GM19452 (cell line): Measurements from ENCODE around the gene LMNTD2.

Experiments used
- ATAC-seq: cut with Tn5 transposase; IDR thresholded peaks from one replicate; pipeline ENCODE4 v1.9.1; 2021; ENCODE audit not compliant: unreplicated experiment

The LMNTD2 gene

GRCh38 chr11:568306-569157 lies 8.0 kb upstream of the LMNTD2 start:
- peak; percentile 83 for ATAC-seq

DNA sequence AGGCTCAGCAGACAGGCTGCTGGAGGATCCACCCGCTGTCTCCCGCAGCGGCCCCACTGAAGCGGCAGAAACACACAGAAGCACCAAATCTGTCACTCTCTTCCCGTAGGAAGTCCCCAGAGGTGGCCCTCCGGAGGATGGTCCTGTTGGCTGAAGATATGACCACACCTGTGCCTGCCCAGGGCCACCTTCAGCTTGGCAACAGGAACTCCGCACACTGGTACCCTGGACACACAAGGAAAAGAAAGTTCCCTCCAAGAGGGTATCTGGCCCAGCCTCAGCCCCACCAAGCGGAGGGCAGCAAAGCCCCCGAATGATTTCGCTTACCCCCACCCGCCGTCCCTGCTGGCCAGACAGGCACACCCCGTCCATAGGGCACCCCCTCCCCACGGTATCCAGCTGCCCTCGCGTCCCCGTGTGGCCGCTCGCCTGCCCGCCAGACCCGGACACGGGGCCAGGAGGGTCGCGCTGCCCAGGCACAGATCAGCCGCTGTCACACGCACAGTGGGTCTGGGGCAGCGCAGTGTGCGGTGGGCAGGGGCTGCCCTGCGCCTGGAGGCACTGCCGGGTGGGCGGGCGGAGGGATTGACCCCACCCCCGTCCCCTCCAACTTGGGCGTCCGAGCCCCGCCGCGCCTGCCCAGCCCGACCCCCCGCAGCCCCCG lies 7.2 kb upstream of the LMNTD2 start:
- no peak for ATAC-seq

DNA sequence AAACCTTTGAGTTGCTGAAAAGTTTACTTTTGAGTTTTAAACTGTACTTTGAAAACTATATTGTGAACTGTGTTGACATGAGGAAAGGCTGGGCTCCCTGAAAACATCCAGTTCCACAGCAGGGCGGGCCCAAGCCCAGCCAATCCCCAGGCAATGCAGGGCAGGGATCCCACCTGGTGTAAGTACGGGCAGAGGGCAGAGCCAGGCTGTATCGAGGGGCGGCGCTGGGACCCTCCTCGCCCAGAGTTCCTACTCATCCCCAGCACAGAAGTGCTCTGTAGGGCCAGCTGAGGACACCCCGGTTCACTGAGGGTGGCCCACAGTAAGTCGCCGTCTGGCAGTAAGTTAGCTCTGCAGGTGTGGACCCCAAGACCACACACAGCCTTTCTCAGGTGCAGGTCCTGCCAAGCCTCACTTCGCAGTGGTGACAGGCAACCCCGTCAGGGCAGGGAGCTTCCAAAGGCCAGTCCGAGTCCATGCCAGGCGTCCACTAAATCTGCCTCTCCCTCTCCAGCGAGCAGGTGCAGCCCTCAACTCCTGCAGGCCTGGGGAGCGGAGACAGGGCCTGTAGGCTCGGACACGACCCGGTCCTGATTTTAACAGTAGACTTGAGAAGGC lies 6.6 kb upstream of the LMNTD2 start:
- ATAC-seq = no peak

DNA sequence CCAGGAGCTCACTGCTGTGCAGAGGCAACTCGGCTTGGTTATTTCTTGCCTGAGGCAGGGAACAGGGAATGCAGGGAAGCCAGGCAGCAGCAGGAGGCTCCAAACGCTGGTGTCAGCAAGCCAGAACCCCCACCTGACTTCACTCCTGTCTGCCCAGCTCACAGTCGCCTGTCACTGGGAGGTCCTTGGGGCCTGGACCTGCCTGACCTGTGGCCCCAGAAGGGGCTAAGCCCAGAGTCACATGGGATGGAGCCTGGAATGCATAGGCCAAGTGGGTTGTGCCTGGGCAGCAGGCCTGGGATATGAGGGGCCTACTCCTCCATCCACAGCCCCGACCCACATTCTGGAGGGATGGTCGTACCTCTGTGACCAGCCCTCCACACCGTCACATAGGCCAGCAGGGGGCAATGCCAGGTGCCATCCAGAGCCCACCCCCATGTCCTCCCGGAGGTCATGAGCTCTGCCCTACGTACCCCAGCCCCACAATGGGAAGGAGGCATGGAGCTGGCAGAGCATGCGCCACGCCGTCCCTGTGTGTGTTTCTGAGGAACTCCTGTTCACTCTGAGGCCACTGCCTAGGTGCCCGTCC lies 5.5 kb upstream of the LMNTD2 start:
- no peak for ATAC-seq

- ATAC-seq = no peak
Measured at GRCh38 chr11:563812-564578, 3.5 kb upstream of the LMNTD2 start.

GRCh38 chr11:563066-563811 lies 2.7 kb upstream of the LMNTD2 start:
- no peak for ATAC-seq

- no peak for ATAC-seq
Measured at GRCh38 chr11:562046-562645, 1.6 kb upstream of the LMNTD2 start.

DNA sequence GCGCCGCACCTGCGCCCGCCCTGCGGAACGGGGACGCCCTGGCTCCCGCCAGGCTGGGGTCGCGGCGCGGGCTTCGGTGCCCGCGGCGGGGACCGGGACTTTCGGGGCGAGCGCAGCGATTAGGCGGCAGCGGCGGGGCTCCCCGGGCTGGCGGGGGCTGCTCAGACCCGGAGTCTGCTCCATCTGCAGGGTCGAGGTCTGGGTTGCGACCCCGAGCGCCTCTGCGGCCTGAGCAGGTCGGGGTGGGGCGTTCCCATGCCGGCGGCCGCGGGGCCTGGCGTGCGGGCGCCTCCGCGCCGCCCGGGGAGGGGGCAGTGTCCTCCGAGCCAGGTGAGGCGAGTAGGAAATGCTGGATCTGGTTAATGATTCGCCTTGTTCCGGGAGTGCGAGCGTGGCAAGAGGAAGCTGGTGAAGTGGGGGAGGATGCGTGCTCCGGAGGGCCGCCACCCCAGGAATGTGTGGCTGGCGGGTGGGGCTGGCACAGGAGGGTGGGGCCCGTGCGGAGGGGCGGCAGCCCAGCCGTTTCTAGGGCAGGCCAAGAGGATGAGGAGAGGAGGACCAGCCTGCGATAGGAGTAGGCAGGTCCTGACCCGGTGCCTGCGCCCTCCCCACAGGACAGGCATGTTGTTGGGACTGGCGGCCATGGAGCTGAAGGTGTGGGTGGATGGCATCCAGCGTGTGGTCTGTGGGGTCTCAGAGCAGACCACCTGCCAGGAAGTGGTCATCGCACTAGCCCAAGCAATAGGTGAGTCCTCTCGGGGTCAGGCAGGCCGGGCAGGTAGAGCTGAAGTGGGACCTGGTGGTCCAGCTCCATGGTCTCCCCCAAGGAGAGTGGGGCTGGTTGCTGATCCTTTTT lies 838 bp upstream of the LMNTD2 start:
- ATAC-seq = peak; percentile 12

DNA sequence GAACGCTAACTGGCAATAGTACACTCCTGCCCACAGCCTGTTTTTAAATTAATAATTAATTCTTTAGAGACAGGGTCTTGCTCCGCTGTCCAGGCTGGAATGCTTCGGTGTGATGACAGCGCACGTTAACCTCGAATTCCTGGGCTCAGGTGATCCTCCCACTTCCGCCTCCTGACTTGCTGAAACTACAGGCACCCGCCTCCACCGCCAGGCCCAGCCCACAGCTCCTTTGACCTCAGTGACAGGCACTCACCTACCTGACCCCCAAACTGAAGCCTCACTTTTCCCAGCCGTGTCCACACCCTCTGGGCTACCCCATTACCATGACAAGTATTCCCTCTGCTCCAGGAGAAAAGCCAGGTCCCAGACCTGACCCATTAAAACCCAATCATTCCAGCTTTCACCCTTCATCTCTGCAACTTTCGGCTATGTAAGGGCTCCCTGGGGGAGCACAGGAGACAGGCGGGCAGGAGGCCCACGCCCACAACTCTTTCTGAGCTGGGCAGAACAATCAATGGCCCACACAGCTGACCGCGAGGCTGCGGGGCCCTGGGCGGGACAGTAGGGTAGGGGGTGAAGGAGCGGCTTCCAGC lies 730 bp downstream of the LMNTD2 start:
- no peak for ATAC-seq

DNA sequence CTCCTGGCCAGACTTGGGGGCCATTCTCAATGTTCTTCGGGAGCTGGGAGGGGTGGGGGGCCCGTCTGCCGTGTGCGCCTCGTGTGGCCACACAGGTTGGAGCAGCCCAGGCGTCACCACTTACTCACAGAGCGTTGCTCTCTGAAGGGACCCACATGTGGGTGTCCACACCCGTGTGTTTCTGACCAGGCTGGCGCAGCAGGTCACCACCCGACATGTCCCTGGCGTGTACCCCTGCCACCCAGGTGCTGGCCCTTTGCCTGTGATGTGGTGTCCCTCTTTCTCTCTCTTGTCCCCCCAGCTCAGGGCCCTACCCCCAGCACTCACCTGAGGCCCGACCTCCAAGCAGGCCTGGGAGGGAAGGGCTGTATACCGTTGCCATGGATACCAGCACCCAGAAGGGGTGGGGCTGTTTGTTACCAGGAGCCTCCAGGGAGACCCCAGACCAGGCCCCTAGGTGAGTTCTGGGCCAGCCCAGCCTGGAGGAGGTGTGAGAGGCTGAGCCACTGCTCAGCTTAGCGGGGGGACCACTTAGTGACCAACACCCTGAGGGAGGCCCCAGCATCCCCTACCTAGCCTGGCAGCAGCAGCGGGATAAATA lies 1.4 kb downstream of the LMNTD2 start:
- no peak for ATAC-seq

DNA sequence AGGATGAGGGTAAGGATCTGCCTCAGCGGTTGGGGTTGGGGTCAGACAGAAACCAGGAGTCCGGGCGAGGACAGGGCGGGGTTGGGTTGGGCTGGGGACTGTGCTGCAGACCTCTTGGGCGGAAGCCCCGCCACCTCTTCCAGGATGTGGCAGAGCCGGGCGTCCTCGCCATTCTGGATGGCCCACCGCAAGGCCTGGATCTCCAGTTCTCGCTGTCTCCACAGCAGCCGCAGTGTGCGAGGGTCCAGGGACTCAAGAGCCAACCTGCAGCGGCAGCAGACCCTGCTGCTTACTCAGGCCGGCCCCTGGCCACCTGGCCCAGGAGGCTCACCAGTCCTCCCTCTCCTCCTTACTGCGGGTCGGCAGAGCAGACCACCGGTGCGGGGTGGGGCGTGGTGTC lies 2.0 kb downstream of the LMNTD2 start:
- no peak for ATAC-seq

DNA sequence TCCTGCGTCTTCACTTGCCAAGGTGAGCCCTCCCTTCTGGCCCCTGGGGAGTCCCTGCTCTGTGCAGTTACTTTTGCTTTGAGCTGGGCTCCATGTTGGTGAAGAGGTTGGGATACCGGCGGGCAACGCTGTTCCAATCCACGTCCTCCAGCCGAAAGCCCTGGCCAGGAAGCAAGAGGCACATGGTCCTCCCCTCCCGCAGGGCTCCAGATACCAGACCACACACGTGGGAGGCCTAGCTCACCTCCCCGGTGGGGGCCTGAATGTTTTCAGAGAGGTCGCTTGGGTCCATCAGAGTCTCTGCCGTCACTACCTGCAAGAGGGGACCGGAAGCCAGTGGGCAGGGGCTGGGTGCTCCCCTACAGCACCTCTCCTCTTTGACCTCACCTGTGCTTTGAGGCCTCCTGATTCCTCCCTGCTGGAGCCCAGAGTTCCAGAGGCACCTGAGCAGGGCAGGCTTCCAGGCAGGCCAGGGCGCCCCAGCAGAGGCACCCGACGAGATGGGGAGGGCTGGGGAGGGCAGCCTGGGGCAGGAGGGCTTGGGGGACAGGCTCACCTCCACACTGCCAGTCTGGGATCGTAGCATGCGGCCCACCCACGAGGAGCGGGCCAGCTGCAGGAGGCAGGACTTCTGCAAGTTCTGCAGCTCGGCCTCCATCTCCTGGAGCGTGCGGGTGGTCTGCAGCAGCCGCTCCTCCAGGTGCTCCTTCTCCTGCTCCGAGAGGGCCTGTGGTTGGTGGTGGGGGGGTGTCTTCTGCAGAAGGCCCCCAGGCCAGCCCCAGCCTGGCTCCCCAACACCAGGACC lies 3.0 kb downstream of the LMNTD2 start:
- no peak for ATAC-seq

- ATAC-seq = no peak
Measured at GRCh38 chr11:556662-557256, 3.8 kb downstream of the LMNTD2 start.

DNA sequence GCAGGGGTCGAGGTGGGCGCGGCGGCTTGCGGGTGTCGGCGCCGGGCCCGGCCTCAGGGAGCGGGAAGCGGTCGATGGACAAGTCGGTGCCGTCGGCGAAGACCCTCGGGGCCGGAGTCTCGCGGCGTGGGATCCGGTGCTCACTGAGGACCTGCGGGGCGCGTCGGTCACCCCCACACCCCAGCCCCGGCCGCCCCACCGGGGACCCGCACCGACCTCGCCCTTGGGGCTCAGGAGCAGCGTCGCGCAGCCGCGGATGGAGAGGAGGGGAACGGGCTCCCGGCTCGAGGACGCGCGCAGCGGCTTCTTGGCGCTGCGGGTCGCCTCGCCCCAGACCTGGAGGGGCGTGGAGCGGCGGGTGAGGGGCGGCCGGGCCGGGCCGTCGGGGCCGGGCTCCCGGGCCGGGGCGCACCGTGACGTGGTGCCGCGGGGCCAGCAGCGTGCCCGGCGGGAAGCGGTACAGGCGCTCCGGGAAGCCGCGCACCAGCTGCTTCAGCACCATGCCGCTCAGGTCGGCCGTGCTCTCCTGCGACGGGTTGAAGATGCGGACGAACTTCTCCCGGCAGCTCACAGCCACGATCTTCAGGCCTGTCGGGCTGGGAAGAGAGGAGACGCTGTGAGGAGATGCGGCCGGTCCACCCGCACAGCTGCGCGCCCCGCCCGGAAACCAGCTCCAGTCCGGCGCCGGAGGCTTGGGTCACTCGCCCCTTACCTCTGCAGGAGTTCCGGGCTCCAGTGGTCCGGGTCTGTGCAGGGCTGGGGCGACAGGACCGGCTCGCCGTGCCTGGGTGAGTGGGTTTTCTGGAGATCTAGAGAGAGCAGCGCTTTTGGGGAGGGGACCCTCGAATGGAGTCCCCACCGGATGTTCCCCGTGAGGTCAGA lies 4.5 kb downstream of the LMNTD2 start:
- no peak for ATAC-seq

DNA sequence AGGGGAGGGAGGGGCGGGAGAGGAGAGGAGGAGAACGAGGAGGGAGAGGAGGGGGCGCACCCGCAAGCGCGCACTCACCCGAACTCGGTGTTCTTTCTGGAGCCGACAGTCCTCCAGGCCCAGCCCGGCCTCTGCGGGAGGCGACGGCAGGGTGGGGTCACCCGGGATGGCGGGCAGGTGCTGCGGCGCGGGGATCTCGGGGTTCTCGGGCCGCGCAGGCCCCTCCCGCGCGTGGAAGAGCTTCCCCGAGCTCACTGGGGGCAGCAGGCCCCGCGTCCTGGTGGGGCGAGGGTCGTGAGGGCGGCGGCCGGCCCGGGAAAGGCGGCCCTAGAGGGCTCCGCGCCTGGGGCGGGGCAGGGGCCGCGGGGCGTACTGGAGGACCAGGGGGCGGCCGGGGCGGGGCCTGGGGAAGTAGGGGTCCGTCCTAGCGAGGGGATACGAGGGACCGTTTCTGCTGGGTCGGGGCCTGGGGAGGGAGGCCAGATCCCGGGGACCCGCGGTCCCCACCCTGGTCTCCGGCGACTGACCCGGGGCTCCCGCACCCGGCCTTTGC lies 5.2 kb downstream of the LMNTD2 start:
- no peak for ATAC-seq
